Measurements from ENCODE around the gene CNIH4.

DNA sequence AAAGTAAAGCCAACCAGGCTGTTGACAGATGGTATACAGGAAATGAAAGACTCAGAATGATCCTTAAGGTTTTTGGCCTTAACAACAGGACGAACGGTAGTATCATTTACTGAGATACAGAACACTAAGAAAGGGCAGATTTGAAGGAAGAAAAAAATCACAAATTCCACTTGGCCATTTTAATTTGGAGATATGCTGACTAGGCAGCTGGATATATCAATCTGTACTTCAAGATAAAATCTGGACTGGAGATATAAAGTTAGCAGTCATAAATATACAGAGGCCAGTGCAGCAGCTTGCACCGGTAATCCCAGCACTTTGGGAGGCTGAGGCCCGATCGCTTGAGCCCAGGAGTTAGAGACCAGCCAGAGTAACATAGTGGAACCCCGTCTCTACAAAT lies 28.0 kb upstream of the CNIH4 start:
- no peak for TF ChIP-seq SP1 (IDR thresholded peaks at IDR 0.05)
- TF ChIP-seq, protein P1, sequence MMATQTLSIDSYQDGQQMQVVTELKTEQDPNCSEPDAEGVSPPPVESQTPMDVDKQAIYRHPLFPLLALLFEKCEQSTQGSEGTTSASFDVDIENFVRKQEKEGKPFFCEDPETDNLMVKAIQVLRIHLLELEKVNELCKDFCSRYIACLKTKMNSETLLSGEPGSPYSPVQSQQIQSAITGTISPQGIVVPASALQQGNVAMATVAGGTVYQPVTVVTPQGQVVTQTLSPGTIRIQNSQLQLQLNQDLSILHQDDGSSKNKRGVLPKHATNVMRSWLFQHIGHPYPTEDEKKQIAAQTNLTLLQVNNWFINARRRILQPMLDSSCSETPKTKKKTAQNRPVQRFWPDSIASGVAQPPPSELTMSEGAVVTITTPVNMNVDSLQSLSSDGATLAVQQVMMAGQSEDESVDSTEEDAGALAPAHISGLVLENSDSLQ (IDR thresholded peaks at IDR 0.05), result no peak
- no peak for TF ChIP-seq FOXM1 (IDR thresholded peaks at IDR 0.05; ENCODE audit: borderline replicate concordance)
- no peak for TF ChIP-seq ELF4 (IDR thresholded peaks at IDR 0.05)
- no peak for TF ChIP-seq HDGF (IDR thresholded peaks at IDR 0.05; ENCODE audit: borderline replicate concordance)
- no peak for TF ChIP-seq TARDBP (IDR thresholded peaks at IDR 0.05)
- TF ChIP-seq ZNF384 (IDR thresholded peaks at IDR 0.05), result no peak

All from HEK293T (cell line).